GM13977 (cell line): ENCODE results near the gene MLPH.

Source experiments
- DNase-seq: peaks from one replicate; pipeline ENCODE4 v3.0.0; 2012; ENCODE audit warnings: low spot score
- in situ Hi-C: fragments of 300-500 bp; cut with MboI; formaldehyde crosslinking; loops from one replicate; pipeline ENCODE4 v1.12.0; 2022; ENCODE audit warnings: low sequenced_read_pairs, low pct_unique_long_range_greater_than_20kb, mixed read lengths, inconsistent platforms; ENCODE audit not compliant: unreplicated experiment
- TF ChIP-seq, protein P1 (sequence below): IDR thresholded peaks from 2 replicates; pipeline ENCODE4 v1.5.1; 2012; ENCODE audit warnings: mild to moderate bottlenecking, control low read depth; ENCODE audit not compliant: insufficient read depth; ENCODE audit errors: extremely low read depth, missing control alignments

MLPH gene

DNA sequence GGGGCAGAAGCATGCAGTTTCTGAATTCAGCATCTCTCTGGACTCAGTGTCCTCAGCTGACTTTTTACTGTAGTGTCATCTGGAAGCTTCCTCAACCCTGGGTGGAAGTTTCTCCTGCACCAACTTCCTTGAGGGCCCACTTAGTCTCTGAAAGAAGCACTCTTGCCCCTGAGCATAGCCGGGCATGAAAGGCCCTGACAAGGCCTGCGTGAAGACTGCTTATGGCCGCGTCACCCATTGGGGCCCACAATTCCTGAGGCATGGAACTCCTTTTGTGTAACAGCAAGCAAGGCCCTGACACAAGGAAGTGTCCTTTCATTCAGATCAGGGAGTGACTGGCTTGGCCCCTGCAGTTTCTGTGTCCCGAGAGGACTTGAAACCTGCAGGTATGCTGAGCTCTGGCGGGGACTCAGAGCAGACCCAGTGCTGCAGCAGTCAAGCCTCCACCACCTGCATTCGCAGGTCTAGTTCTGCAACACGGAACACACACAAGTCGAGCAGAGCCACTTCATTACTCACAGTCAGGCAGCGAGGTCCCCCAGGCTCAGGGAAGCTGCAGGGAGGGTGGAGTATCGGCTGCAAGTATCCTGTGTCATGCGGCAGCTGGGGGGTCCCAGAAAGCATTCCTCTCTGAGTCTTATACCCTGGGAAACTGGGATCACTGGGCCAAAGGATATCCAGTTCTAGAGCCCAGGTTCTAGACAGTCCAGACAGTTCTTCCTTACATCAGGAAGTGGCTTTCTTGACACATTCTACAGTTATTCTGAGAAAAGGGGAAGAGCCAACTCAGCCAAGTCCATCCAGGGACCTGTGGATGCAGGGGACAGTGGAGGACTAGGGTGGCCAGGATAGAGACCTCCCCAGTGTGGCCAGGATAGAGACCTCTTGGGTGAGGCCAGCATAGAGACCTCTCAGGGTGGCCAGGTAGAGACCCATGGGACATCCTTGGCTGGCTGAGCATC lies 43.7 kb downstream of the MLPH start:
- DNase-seq: no peak
- in situ Hi-C loops: no loop called here

DNA sequence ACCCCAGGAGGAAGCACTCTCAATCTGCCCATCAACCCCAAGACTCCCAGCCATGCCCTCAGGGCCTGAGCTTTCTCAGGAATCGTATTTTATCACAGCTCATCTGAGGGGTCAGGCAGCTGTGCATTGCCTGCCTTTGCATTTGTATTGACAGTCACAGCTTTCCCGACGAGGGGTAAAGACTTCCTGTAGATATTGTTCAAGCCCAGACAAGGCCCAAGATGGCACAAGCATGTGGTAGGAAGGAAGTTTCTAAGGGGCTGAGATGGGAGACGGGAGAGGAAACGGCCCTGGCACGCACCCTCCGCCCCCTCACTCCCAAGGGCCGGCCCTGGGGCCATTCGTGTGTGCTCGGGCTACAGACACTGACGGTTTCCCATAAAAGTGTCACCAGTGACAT lies 45.1 kb downstream of the MLPH start:
- in situ Hi-C loops: no loop called here
- DNase-seq: no peak
- TF ChIP-seq, protein P1, sequence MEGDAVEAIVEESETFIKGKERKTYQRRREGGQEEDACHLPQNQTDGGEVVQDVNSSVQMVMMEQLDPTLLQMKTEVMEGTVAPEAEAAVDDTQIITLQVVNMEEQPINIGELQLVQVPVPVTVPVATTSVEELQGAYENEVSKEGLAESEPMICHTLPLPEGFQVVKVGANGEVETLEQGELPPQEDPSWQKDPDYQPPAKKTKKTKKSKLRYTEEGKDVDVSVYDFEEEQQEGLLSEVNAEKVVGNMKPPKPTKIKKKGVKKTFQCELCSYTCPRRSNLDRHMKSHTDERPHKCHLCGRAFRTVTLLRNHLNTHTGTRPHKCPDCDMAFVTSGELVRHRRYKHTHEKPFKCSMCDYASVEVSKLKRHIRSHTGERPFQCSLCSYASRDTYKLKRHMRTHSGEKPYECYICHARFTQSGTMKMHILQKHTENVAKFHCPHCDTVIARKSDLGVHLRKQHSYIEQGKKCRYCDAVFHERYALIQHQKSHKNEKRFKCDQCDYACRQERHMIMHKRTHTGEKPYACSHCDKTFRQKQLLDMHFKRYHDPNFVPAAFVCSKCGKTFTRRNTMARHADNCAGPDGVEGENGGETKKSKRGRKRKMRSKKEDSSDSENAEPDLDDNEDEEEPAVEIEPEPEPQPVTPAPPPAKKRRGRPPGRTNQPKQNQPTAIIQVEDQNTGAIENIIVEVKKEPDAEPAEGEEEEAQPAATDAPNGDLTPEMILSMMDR: no peak

More for the DNA sequence above, 43.7 kb downstream of the MLPH start:
- TF ChIP-seq, protein P1: no peak

DNA sequence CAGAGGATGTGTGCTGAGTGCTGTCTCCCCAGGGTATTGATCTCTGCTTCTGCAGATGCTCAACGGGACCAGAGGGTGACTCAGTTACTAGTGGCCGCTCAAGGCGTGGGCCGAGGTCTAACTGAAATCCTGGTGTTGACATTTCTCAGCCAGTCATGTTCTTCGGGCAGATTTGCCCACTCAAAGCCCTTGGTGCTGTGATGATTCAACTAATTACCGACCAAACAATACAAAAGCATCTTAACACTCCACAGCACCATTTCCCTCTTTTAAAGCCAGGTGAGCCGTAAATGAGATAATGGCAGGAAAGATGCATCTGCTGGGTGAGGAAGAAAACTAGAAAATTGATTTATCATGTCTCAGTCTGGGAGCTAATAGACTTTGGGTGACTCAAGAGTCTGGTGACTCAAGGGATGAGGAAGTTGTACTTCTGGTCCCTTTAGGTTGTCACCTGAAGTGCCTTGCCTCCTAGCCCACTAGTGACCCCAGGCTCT lies 46.7 kb downstream of the MLPH start:
- no peak for DNase-seq
- in situ Hi-C loops: no loop called here

DNA sequence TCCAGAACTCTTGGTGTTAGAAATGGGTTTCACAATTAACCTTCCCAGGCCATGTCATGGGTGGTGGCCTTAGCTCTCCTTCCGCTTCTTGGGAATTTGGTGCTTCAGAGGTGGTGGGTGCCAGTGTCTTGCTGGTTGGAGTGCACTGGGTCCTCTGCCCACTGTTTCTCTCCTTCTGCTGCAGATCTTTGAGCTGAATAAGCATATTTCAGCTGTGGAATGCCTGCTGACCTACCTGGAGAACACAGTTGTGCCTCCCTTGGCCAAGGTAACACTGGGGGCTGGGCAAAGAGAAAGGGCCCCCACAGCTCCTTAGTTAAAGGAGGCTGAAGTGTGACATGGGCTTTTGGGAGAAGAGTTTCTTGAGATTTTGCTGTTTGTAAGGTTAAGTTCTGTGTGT lies 47.3 kb downstream of the MLPH start:
- in situ Hi-C loops: no loop called here
- no peak for DNase-seq
- TF ChIP-seq, protein P1: no peak

More for the DNA sequence above, 46.7 kb downstream of the MLPH start:
- TF ChIP-seq, protein P1: no peak

DNA sequence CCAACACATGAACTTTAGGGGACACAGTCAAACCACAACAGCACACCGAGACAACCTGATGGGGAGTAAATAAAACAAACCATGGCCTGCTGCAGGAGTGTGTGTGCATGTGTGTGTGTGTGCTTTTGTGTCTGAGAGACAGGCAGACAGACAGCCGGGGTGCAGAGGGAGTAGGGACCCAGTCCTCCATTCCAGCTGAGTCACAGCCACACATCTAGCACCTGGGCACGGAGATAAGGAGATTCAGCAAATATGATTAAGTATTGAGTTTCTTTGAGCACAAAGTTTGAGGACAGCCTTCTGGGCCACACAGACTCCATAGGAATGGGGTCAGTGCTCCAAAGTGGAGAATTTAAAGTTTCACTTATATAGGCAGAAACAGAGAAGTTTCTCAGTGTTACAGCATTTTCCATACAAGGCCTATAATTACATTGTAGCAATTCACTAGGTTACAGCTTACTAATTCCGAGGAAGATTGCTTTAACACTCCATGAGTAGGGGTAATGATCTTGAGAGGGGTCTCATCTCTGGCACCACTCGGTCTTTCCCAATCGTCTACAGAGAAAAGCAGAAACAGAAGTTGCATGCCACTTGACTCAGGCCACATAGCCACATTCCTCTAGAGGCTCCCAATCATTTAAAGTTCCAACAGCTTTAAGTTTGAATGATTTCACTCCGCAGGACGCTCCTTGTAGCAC lies 48.5 kb downstream of the MLPH start:
- TF ChIP-seq, protein P1: no peak
- in situ Hi-C loops: no loop called here
- no peak for DNase-seq

DNA sequence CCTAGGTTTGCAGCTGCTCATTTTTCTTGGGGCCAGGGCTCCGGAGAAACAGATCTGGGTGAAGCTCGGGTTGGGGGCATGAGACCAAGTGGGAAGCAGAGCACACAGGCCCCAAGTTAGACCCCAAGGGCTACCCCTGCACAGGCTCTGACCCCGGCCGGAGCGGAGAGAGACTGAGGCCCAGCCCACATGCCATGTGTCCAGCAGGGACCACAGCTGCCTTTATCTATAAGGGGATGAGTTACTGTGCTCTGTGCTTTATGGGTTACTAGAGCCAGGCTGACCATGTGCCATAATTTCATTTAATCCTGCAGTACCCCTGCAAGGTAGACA lies 49.0 kb downstream of the MLPH start:
- TF ChIP-seq, protein P1: no peak
- in situ Hi-C loops: no loop called here
- DNase-seq: no peak
